Tibial artery (tissue), 4 donors: ENCODE results near the gene OPRL1.

Experiments
- DNase-seq, 2 donors: peaks; one replicate each; pipeline ENCODE4 v3.0.0-alpha.2; 2019
- H3K27ac ChIP-seq, 2 donors: fragments of 200-600 bp; sonication (generic) in 1 of 2; 1 replicate in 1 of 2; 2 replicates in 1 of 2; pipeline ENCODE4 v1.5.1; 2018 to 2019; ENCODE audit warnings: mild to moderate bottlenecking in 1 of 2
- H3K27me3 ChIP-seq, 2 donors: fragments of 200-600 bp; sonication (generic) in 1 of 2; one replicate each; pipeline versions ENCODE4 v1.5.1 to v1.6.0; 2016 to 2019
- H3K36me3 ChIP-seq, 3 donors: fragments of 200-600 bp; sonication (generic) in 2 of 3; one replicate each; pipeline ENCODE4 v1.5.1; 2016 to 2019; ENCODE audit warnings: mild to moderate bottlenecking in 2 of 3
- H3K4me1 ChIP-seq, 4 donors: fragments of 200-600 bp; sonication (generic) in 2 of 4; 1 replicate in 3 of 4; 2 replicates in 1 of 4; pipeline ENCODE4 v1.5.1; 2016 to 2019
- H3K4me3 ChIP-seq, 2 donors: fragments of 200-600 bp; sonication (generic) in 1 of 2; 1 replicate in 1 of 2; 2 replicates in 1 of 2; pipeline ENCODE4 v1.5.1; 2018 to 2019; ENCODE audit warnings: mild to moderate bottlenecking in 2 of 2
- H3K9me3 ChIP-seq, 3 donors: fragments of 200-600 bp; sonication (generic) in 1 of 3; one replicate each; pipeline ENCODE4 v1.5.1; 2016 to 2019
- CTCF ChIP-seq, 2 experiments: fragments of 200-600 bp in 1 of 2; fragments of 450-650 bp in 1 of 2; IDR thresholded peaks; one replicate each; pipeline ENCODE4 v1.5.1; 2017 to 2019; ENCODE audit warnings: antibody characterized with exemption in 2 of 2, mild to moderate bottlenecking in 1 of 2, moderate library complexity in 1 of 2
- intact Hi-C: fragments of 100-400 bp; cut with DNase I; formaldehyde crosslinking; loops from one replicate; pipeline ENCODE4 v1.15.0; 2023; ENCODE audit warnings: low total_unique reads

The OPRL1 gene

GRCh38 chr20:64095455-64095854 is 15.6 kb downstream of the OPRL1 start:
- no peak for DNase-seq
- H3K4me3 ChIP-seq: no peak overlapping the region
- H3K36me3 ChIP-seq: peaks cover 0 to 17% (median 6%) of the 10 kb centered on the region in 3 donors
- intact Hi-C loops: no loop called here
- TF ChIP-seq CTCF (IDR thresholded peaks at IDR 0.05): no peak
- H3K27ac ChIP-seq: no peak overlapping the region
- no peaks in the 10 kb centered on the region for H3K9me3 ChIP-seq
- peaks cover 0 to 41% of the 10 kb centered on the region in 2 donors for H3K27me3 ChIP-seq
- no peaks in the 10 kb centered on the region for H3K4me1 ChIP-seq

GRCh38 chr20:64095927-64096326 is 16.0 kb downstream of the OPRL1 start:
- Histone ChIP-seq H3K9me3 (no peaks in the 10 kb centered on the region), H3K27me3 (peaks cover 0 to 46% of the 10 kb centered on the region in 2 donors), H3K36me3 (peaks cover 0 to 17% (median 6%) of the 10 kb centered on the region in 3 donors), H3K27ac (no peak overlapping the region), H3K4me1 (no peaks in the 10 kb centered on the region), H3K4me3 (no peak overlapping the region)
- intact Hi-C loops: no loop called here
- DNase-seq: no peak
- no peak for TF ChIP-seq CTCF (IDR thresholded peaks at IDR 0.05)

GRCh38 chr20:64096535-64096934 is 16.7 kb downstream of the OPRL1 start:
- Histone ChIP-seq H3K9me3 (no peaks in the 10 kb centered on the region), H3K27ac (no peak overlapping the region), H3K4me3 (no peak overlapping the region), H3K36me3 (peaks cover 0 to 17% (median 6%) of the 10 kb centered on the region in 3 donors), H3K4me1 (no peaks in the 10 kb centered on the region), H3K27me3 (peaks cover 0 to 48% of the 10 kb centered on the region in 2 donors)
- no peak for DNase-seq
- intact Hi-C loops: no loop called here
- no peak for TF ChIP-seq CTCF (IDR thresholded peaks at IDR 0.05)

DNA sequence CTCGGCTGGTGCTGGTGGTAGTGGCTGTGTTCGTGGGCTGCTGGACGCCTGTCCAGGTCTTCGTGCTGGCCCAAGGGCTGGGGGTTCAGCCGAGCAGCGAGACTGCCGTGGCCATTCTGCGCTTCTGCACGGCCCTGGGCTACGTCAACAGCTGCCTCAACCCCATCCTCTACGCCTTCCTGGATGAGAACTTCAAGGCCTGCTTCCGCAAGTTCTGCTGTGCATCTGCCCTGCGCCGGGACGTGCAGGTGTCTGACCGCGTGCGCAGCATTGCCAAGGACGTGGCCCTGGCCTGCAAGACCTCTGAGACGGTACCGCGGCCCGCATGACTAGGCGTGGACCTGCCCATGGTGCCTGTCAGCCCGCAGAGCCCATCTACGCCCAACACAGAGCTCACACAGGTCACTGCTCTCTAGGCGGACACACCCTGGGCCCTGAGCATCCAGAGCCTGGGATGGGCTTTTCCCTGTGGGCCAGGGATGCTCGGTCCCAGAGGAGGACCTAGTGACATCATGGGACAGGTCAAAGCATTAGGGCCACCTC is 18.7 kb downstream of the OPRL1 start:
- Histone ChIP-seq H3K27ac (no peak overlapping the region), H3K36me3 (peaks cover 0 to 17% (median 6%) of the 10 kb centered on the region in 3 donors), H3K4me3 (no peak overlapping the region), H3K4me1 (peaks cover 0 to 11% (median 6%) of the 10 kb centered on the region in 4 donors), H3K27me3 (peaks cover 0 to 68% of the 10 kb centered on the region in 2 donors), H3K9me3 (no peaks in the 10 kb centered on the region)
- no peak for DNase-seq
- intact Hi-C loops: no loop called here
- TF ChIP-seq CTCF (IDR thresholded peaks at IDR 0.05): no peak

- Histone ChIP-seq H3K4me1 (peaks cover 0 to 11% (median 6%) of the 10 kb centered on the region in 4 donors), H3K36me3 (peaks cover 0 to 17% (median 6%) of the 10 kb centered on the region in 3 donors), H3K27ac (no peak overlapping the region), H3K9me3 (no peaks in the 10 kb centered on the region), H3K27me3 (peaks cover 0 to 74% of the 10 kb centered on the region in 2 donors), H3K4me3 (no peak overlapping the region)
- TF ChIP-seq CTCF (IDR thresholded peaks at IDR 0.05): no peak
- DNase-seq: no peak
- intact Hi-C loops: no loop called here
These were observed 19.4 kb downstream of the OPRL1 start for GRCh38 chr20:64099086-64099786.
